ENCODE results near the gene CYP26B1. TPM values are rescaled to one million over a fixed set of nuclear protein-coding genes. Genes with fewer than 3 reads are reported as not detected.

The CYP26B1 gene
- total and polyA plus RNA-seq, 12 donors = 0.88 to 8.3 (median 4.7) TPM

DNA sequence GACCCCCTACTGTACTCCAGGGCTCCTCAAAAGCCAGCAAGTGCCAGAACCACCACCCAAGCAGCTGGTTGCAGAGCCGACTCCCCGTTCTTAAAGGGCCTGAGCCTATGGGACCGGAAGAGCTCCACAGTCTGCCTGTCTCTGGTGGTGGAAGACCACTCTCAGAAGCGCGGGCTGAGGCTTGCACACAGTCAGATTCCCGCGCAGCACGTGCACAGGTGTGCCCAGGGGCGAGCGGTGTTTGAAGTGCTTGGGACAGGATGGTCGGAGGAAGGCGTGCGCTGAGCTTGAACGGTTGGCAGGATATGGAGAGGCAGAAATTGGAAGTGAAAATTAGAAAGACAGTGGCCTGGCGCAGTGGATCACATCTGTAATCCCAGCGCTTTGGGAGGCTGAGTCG lies 64.8 kb downstream of the CYP26B1 start:
- intact Hi-C loops (cut with DNase I) = no loop called here
- Histone ChIP-seq H3K27ac (no peak overlapping the region), H3K27me3 (no peaks in the 10 kb centered on the region), H3K36me3 (no peaks in the 10 kb centered on the region), H3K9me3 (peaks cover 0 to 5% (median 0%) of the 10 kb centered on the region in 11 donors), H3K4me3 (no peak overlapping the region), H3K4me1 (no peaks in the 10 kb centered on the region)
- ATAC-seq (no peak), DNase-seq (no peak)
- WGBS, 2 donors = 91 to 93% methylated on average over 17 of the region's 17 CpGs
- TF ChIP-seq, protein P1, sequence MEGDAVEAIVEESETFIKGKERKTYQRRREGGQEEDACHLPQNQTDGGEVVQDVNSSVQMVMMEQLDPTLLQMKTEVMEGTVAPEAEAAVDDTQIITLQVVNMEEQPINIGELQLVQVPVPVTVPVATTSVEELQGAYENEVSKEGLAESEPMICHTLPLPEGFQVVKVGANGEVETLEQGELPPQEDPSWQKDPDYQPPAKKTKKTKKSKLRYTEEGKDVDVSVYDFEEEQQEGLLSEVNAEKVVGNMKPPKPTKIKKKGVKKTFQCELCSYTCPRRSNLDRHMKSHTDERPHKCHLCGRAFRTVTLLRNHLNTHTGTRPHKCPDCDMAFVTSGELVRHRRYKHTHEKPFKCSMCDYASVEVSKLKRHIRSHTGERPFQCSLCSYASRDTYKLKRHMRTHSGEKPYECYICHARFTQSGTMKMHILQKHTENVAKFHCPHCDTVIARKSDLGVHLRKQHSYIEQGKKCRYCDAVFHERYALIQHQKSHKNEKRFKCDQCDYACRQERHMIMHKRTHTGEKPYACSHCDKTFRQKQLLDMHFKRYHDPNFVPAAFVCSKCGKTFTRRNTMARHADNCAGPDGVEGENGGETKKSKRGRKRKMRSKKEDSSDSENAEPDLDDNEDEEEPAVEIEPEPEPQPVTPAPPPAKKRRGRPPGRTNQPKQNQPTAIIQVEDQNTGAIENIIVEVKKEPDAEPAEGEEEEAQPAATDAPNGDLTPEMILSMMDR (IDR thresholded peaks at IDR 0.05) = no peak

DNA sequence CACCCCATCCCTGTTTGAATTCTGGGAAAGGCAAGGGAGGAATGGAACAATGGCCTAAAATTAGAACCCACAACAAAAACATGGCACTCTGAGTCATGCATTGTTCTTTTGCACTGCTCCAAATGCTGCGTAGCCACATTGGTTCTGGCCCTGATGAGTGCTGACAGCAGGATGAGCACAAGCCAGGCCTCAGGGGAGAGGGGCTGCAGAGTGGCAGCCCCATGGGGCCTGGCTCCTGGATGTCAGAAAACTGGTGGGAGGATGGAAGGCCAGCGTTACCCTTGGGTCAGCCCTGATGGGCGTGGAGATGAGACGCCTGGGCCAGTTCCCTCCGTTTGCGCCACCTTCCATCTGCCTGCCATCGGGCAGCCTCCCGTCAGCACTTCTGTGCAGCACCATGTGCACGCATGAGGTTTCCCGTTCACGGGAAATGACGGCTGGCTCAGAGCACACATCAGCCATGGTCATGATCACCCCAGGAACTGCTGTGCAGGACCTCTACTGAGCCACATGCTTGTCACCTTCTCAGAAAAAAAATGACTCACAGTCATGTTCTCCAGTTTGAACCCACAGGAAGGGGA lies 65.6 kb downstream of the CYP26B1 start:
- Histone ChIP-seq H3K9me3 (peaks cover 0 to 5% (median 0%) of the 10 kb centered on the region in 11 donors), H3K4me3 (no peak overlapping the region), H3K27me3 (no peaks in the 10 kb centered on the region), H3K36me3 (no peaks in the 10 kb centered on the region), H3K4me1 (no peaks in the 10 kb centered on the region), H3K27ac (no peak overlapping the region)
- 81 to 84% methylated on average over 12 of the region's 12 CpGs for whole genome bisulfite sequencing, 2 donors
- ATAC-seq (peak in 5 of 8 donors; percentile 13 to 75 (median 37)), DNase-seq (no peak)
- intact Hi-C loops (cut with DNase I) = no loop called here
- TF ChIP-seq, protein P1 (IDR thresholded peaks at IDR 0.05) = no peak

DNA sequence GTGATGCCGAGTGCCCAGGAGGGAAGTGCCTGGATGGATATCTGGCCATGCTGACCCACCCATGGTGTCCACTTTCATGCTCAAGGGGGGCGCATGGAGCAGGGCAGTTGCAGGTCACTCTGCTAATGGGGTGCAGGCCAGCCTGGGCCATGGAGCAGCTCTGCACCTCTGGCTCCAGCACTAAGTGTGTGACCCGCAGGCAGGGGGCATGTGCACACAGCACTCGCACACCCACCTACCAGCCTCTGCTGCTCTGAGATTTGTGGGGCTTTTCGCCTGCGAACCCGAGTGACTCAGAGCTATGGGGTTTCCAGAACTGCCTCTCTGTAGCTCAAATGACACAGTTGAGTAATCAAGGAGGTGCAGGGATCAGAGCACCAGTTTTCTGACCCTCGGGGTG lies 66.2 kb downstream of the CYP26B1 start:
- DNase-seq = no peak
- intact Hi-C loops (cut with DNase I) = no loop called here
- WGBS, 2 donors = 95 to 96% methylated on average over 8 of the region's 8 CpGs
- no peaks in the 10 kb centered on the region for H3K36me3 ChIP-seq
- no peaks in the 10 kb centered on the region for H3K4me1 ChIP-seq
- ATAC-seq = no peak
- no peaks in the 10 kb centered on the region for H3K27me3 ChIP-seq
- H3K27ac ChIP-seq = no peak overlapping the region
- no peak overlapping the region for H3K4me3 ChIP-seq
- peaks cover 0 to 5% (median 0%) of the 10 kb centered on the region in 11 donors for H3K9me3 ChIP-seq
- TF ChIP-seq, protein P1 (IDR thresholded peaks at IDR 0.05) = no peak

GRCh38 chr2:72080286-72081145 lies 67.1 kb downstream of the CYP26B1 start:
- H3K27me3 ChIP-seq = peaks cover 0 to 3% (median 0%) of the 10 kb centered on the region in 7 donors
- TF ChIP-seq, protein P1 (IDR thresholded peaks at IDR 0.05) = no peak
- DNase-seq (no peak), ATAC-seq (peak in 1 of 8 donors; percentile 42)
- 83 to 84% methylated on average over 3 of the region's 3 CpGs for WGBS, 2 donors
- intact Hi-C loops (cut with DNase I) = no loop called here
- H3K36me3 ChIP-seq = no peaks in the 10 kb centered on the region
- H3K27ac ChIP-seq = no peak overlapping the region
- H3K9me3 ChIP-seq = peaks cover 0 to 5% (median 0%) of the 10 kb centered on the region in 11 donors
- no peaks in the 10 kb centered on the region for H3K4me1 ChIP-seq
- H3K4me3 ChIP-seq = no peak overlapping the region

All from heart right ventricle (tissue), 16 donors.